ENCODE results near the gene MAP3K1.

DNA sequence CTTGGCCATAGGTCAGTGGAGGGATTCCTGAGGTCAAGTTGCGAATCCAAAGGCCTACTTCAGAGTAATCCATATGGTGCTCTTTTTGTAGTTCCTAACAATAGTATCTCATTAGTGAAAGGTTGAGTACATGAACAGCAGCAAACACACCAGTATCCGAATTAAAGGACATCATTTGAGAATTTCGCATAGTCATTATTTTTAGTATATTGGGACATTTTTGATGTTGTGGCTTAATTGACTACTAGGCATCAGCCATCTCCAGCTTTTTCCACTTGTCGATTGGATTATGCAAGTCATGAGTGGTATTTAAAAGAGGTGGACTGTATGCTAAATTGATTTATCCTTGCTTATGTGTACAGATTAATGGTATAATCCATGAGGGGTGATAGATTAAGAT, 23.7 kb downstream of the MAP3K1 start:
- TF ChIP-seq, protein P1, sequence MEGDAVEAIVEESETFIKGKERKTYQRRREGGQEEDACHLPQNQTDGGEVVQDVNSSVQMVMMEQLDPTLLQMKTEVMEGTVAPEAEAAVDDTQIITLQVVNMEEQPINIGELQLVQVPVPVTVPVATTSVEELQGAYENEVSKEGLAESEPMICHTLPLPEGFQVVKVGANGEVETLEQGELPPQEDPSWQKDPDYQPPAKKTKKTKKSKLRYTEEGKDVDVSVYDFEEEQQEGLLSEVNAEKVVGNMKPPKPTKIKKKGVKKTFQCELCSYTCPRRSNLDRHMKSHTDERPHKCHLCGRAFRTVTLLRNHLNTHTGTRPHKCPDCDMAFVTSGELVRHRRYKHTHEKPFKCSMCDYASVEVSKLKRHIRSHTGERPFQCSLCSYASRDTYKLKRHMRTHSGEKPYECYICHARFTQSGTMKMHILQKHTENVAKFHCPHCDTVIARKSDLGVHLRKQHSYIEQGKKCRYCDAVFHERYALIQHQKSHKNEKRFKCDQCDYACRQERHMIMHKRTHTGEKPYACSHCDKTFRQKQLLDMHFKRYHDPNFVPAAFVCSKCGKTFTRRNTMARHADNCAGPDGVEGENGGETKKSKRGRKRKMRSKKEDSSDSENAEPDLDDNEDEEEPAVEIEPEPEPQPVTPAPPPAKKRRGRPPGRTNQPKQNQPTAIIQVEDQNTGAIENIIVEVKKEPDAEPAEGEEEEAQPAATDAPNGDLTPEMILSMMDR (IDR thresholded peaks at IDR 0.05; ENCODE audit: low read depth, low read length): no peak
- no peak for TF ChIP-seq EZH2phosphoT487 (IDR thresholded peaks at IDR 0.05; ENCODE audit: low read depth)

Measured in OCI-LY3 (cell line).